Kidney (tissue), 14 donors: ENCODE results near the gene TMCO4. TPM values are rescaled to one million over a fixed set of nuclear protein-coding genes. Genes with fewer than 3 reads are reported as not detected.

Experiments used
- DNase-seq, 5 donors: peaks; one replicate each; pipeline ENCODE4 v3.0.0-alpha.2; 2013 to 2020
- FAIRE-seq: peaks from 2 replicates; lab custom pipeline; 2012; peaks lifted over from hg19 to GRCh38; lab: Jason Lieb, UNC
- H3K27ac ChIP-seq, 2 donors: one replicate each; pipeline ENCODE4 v1.7.0; 2013; ENCODE audit warnings: low read depth in 2 of 2, low read length in 2 of 2, inconsistent platforms in 1 of 2
- H3K27me3 ChIP-seq: one replicate; pipeline ENCODE4 v1.7.1; 2013; ENCODE audit warnings: low read length, inconsistent platforms; ENCODE audit not compliant: control insufficient read depth, insufficient read depth
- H3K36me3 ChIP-seq, 3 donors: one replicate each; pipeline versions ENCODE4 v1.7.0 to v1.7.1; 2013; ENCODE audit warnings: low read length in 3 of 3, control low read depth in 1 of 3, inconsistent platforms in 1 of 3; ENCODE audit not compliant: insufficient read depth in 3 of 3, control insufficient read depth in 2 of 3
- H3K4me1 ChIP-seq, 3 donors: one replicate each; pipeline versions ENCODE4 v1.7.0 to v1.7.1; 2013; ENCODE audit warnings: low read length in 3 of 3, inconsistent platforms in 1 of 3, low read depth in 1 of 3; ENCODE audit not compliant: control insufficient read depth in 2 of 3, insufficient read depth in 2 of 3
- H3K4me3 ChIP-seq, 3 donors: one replicate each; pipeline versions ENCODE4 v1.7.0 to v1.8.1; 2013; ENCODE audit warnings: low read length in 3 of 3, control low read depth in 1 of 3, inconsistent platforms in 1 of 3
- H3K9ac ChIP-seq, 3 donors: one replicate each; pipeline versions ENCODE4 v1.7.0 to v1.7.1; 2013; ENCODE audit warnings: low read length in 3 of 3, control low read depth in 1 of 3, inconsistent platforms in 1 of 3
- H3K9me3 ChIP-seq, 3 donors: one replicate each; pipeline versions ENCODE4 v1.7.0 to v1.7.1; 2013; ENCODE audit warnings: low read length in 3 of 3, control low read depth in 1 of 3, inconsistent platforms in 1 of 3; ENCODE audit not compliant: control insufficient read depth in 2 of 3, insufficient read depth in 1 of 3
- intact Hi-C: fragments of 100-400 bp; cut with DNase I; formaldehyde crosslinking; loops from one replicate; pipeline ENCODE4 v1.11.1; 2022
- polyA plus RNA-seq: library from polyadenylated mRNA; stranded (reverse); fragments of 350-450 nt; fragmentation: Illumina TruSeq; extraction: RNeasy Lipid Tissue Mini Kit (QIAGEN cat#74804); gene quantifications from one replicate; pipeline ENCODE4 v1.2.3, GENCODE V29; 2014; ENCODE audit warnings: low read depth, low replicate concordance; ENCODE audit not compliant: insufficient read depth
- total RNA-seq: library from RNA; stranded (reverse); fragmentation: NEBNext Ultra II Directional; extraction: Animal tissue kit (Norgen Biotek cat#: 25700); gene quantifications from one replicate; pipeline ENCODE4 v1.2.1, GENCODE V29; 2021
- TF ChIP-seq, protein P1 (sequence below): IDR thresholded peaks from 3 replicates; pipeline ENCODE4 v1.5.1; 2012; ENCODE audit warnings: mild to moderate bottlenecking, moderate library complexity, borderline replicate concordance; ENCODE audit not compliant: insufficient read depth; ENCODE audit errors: extremely low read depth
- donor health status: control.
- donor health status: control.
- donor health status: control.
- donor health status: control.
- donor health status: control.
- donor health status: DM: yes; HTN: yes; CAD: no.
- donor health status: Normal renal cell carcinoma (clear cell type).

Gene TMCO4
- total and polyA plus RNA-seq, 2 donors from 2014 or later: 35.0 to 36.5 TPM

DNA sequence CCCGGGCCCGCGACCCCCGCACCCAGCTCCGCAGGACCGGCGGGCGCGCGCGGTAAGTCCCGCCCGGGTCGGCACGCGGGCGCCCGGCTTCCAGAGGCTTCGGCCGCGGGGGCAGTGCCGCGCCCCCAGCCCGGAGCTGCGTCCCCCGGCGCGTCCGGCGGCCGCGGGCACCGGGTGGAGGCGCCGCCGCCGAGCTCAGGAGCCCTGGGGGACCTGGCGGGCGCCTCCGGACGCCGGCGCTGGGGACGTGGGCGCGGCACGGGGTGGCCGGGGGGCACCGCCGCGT, 155.4 kb downstream of the TMCO4 start:
- Histone ChIP-seq H3K9me3 (no peaks in the 10 kb centered on the region), H3K27ac (peak overlapping the region in 1 of 2 donors; percentile 9), H3K36me3 (no peaks in the 10 kb centered on the region), H3K9ac (no peak overlapping the region), H3K27me3 (no peaks in the 10 kb centered on the region), H3K4me1 (peaks cover 0 to 20% (median 11%) of the 10 kb centered on the region in 3 donors), H3K4me3 (peak overlapping the region in 1 of 3 donors; percentile 67)
- no peak for DNase-seq
- intact Hi-C loops: loop anchor here (10.0 kb wide), 1 partner anchor 160 kb away; the partner anchor contains the start of gene CAPZB
- TF ChIP-seq, protein P1, sequence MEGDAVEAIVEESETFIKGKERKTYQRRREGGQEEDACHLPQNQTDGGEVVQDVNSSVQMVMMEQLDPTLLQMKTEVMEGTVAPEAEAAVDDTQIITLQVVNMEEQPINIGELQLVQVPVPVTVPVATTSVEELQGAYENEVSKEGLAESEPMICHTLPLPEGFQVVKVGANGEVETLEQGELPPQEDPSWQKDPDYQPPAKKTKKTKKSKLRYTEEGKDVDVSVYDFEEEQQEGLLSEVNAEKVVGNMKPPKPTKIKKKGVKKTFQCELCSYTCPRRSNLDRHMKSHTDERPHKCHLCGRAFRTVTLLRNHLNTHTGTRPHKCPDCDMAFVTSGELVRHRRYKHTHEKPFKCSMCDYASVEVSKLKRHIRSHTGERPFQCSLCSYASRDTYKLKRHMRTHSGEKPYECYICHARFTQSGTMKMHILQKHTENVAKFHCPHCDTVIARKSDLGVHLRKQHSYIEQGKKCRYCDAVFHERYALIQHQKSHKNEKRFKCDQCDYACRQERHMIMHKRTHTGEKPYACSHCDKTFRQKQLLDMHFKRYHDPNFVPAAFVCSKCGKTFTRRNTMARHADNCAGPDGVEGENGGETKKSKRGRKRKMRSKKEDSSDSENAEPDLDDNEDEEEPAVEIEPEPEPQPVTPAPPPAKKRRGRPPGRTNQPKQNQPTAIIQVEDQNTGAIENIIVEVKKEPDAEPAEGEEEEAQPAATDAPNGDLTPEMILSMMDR: no peak
- no peak for FAIRE-seq

- peak within 1 kb of the TSS; percentile 32 to 84 (median 40) for H3K9ac ChIP-seq
- TF ChIP-seq, protein P1: no peak
- DNase-seq (peak; percentile 69 to 91 (median 72)), FAIRE-seq (no peak)
- H3K4me3 ChIP-seq: peak within 1 kb of the TSS; percentile 34 to 67 (median 56)
- no peaks in the 10 kb centered on the region for H3K9me3 ChIP-seq
- H3K27ac ChIP-seq: peak within 1 kb of the TSS; percentile 9 to 32
- H3K36me3 ChIP-seq: no peaks in the 10 kb centered on the region
- H3K4me1 ChIP-seq: peaks cover 0 to 20% (median 11%) of the 10 kb centered on the region in 3 donors
- intact Hi-C loops: loop anchor here (10.0 kb wide), 1 partner anchor 159 kb away; the partner anchor contains the start of gene CAPZB
- H3K27me3 ChIP-seq: no peaks in the 10 kb centered on the region
Measured at GRCh38 chr1:19643602-19644394, 155.9 kb downstream of the TMCO4 start, which contains the start of gene NBL1. NBL1 (plus strand) TSS chr1:19644311; CDS start chr1:19655031, 10,720 bp downstream.

GRCh38 chr1:19643121-19643520, 156.6 kb downstream of the TMCO4 start:
- Histone ChIP-seq H3K36me3 (no peaks in the 10 kb centered on the region), H3K4me1 (peaks cover 0 to 20% (median 11%) of the 10 kb centered on the region in 3 donors), H3K9ac (no peak overlapping the region), H3K27me3 (no peaks in the 10 kb centered on the region), H3K9me3 (no peaks in the 10 kb centered on the region), H3K4me3 (peak overlapping the region in 1 of 3 donors; percentile 54), H3K27ac (no peak overlapping the region)
- TF ChIP-seq, protein P1: no peak
- no peak for DNase-seq
- intact Hi-C loops: loop anchor here (10.0 kb wide), 1 partner anchor 158 kb away; the partner anchor contains the start of gene CAPZB
- FAIRE-seq: no peak
